ENCODE results near the gene CRYBA1.
"Not testable (repeated sequence)": the region's sequence is repeated elsewhere in the genome, so short reads cannot be mapped to it uniquely, and the experiment has no call there.

Gene CRYBA1, protein sequence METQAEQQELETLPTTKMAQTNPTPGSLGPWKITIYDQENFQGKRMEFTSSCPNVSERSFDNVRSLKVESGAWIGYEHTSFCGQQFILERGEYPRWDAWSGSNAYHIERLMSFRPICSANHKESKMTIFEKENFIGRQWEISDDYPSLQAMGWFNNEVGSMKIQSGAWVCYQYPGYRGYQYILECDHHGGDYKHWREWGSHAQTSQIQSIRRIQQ

DNA sequence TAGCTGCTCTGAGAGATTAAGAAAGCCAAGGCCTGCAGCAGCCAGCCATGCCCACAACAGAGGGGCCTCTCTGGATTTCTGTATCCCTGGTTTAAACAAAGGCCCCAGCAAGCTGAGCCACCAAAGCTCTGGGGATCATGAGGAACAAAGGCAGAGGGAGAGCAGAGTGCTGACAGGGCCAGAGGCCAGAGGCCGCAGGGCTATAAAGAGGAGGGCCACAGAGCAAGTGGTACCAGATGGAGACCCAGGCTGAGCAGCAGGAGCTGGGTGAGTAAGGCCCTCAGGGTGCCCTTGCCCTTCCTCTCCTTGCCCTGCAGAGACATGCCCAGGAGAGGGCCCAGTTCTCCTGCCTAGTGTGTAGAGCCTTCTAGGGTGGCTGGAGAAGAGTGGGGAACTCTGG, at the start of gene CRYBA1:
Gene CRYBA1 (plus strand): TSS at position 232 of the 400 bp plus-strand sequence. CDS start 5 bp downstream, at position 237.
- DNase-seq, result no peak

DNA sequence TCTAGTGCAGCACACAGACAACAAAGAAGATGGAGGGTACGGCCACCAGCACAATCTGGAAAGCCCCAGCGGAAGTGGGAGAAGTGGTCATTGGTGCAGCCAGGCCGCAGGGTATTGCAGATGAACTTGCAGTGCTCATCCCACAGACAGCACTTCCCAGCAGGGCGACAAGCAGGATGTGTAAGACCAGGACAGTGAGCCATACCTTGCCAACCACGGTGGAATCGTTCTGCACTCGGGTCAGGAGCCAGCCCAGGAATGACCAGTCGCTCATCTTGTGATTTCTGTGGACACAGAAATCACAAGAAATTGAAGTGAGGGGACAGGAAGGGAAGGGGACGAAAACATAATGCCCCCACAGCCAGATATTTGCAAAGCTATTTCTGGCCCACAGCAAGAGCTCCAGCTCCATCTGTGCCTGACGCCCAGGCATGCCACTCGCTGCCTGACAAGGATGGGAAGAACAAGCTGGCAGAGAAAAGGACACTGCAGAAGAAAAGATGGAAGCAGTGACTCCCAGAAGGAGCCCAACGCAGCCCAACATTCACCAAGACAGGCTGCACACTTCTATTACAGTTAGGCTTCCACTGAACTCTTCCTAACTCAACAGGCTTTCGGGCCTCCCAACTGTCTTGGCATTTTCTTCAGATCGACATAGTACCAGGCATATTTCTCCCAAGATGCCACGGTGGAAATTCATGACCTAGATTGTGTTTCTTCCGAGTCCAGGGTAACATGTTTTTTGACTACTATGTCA, 49.0 kb upstream of the CRYBA1 start:
- DNase-seq, result no peak

DNA sequence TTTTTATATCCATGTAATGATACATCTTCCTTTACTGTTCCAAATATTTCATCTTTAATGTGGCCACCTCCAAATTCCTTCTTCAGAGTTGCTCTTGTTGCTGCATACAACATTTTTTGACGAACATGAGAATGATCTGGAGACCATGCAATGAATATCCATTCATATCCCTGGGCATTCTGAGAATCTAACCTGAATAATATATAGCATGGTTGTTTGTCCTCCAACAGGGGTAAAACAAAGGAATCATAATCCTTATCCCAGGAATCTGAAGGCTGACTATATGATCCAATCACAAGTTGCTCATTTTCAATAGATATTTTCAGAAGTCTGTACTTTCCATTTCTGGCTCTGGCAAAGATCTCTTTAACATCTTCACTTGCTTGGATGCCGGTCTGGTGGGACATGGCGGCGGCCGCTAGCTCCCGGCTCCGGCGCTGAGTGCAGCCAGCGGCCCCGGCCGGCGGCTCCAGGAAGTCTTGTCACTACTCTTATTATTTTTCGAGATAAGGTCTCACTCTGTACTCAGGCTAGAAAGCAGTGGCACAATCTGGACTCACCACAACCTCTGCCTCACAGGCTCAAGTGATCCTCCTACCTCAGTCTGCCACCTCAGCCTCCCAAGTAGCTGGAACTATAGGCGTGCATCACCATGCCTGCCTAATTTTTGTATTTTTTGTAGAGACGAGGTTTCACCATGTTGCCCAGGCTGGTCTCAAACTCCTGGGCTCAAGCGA, 42.4 kb upstream of the CRYBA1 start:
- not testable (repeated sequence) for DNase-seq

DNA sequence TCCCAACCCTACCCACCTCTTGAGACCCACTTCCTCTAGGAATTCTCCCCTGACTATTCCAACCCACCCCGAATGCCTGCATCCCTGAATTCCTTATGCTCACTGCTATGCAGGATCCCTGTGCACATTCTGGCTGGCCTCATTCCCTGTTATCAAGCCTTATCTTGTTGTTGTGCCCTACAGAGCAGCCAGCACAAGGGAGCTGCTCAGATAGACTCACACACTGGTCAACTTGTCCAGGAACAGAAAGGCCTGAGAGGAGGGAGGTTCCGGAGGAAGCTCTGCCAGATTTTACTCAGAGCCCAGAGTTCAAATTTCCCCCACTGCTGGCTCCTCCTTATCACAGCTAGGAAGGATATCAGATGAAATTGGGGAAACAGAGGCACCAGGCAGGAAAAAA, 41.6 kb upstream of the CRYBA1 start:
- no peak for DNase-seq

DNA sequence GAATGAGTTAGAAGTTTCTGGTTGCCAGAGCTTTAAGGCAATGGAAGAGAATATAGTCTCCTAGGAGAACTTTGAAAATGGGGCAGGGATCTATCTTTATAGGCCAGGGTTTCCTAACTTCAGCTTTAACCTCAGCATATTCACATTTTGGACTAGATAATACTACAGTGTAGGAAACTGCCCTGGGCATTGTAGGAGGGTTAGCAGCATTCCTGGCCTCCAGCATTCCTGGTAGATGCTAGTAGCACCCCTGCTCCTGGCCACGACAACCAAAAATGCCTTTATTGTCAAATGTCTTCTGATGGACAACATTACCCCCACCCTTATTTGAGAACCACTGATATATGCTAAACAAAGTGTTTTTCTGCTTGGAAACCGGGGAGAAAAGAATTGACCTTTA, 38.7 kb upstream of the CRYBA1 start:
- DNase-seq, result no peak

DNA sequence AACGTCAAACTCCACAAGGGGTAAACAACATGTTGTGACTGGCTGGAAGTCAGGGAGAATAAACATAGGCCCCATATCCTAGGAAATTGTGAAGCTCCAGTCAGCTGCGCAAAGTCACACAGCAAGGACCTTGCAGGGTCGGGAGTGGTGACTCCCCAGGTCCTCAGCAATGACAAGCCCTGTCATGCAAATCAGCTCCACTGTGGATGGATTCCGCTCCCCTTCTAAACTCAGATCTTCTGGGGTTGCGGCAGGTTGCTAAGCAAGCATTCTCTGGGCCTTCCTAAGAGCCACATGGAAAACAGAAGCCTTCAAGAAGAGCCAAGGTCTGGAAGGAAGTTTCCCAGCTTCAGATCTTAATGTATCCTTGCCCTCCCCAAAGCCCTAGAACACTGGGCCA, 37.6 kb upstream of the CRYBA1 start:
- DNase-seq, result no peak

DNA sequence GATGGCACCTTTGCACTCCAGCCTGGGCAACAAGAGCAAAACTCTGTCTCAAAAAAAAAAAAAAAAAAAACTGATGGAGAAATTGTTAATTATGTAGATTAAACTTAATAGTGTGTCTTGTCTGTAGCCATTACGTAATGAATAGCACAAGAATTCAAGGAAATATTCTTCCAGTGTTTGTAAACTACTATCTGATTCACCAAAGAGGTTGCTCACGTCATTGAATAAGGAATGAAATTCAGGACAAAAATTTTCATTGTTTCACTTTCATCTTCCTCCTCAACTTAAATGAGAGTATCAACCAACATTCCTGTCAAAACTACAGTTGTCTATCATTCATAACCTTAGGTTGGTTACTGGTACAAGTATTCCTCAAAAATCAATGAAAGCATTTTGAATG, 35.8 kb upstream of the CRYBA1 start:
- DNase-seq, result peak; percentile 3

DNA sequence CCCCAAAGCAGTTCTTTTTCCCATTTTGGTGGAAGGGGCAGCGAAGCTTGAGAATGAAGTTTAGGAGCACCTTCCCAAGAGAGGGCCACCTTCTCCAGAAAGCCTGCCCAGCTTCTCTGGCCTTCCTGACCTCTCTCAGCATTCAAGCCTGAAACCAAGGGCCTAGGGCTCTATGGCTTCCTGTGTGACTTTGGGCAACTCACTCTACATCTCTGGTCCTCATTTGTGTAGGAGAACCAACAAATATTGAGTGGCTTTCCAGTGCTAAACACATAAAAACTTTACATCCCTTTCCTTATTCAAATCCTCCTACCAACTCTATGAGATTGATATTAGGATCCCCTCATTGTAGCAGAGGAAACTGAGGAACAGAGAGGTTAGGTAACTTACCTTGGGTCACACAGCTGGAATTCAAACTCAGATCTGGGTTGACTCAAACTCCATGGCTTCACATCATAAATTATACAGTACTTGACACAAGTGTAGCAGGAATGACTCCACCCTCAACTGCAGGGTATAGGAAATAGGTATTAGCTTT, 34.5 kb upstream of the CRYBA1 start:
- DNase-seq, result no peak

DNA sequence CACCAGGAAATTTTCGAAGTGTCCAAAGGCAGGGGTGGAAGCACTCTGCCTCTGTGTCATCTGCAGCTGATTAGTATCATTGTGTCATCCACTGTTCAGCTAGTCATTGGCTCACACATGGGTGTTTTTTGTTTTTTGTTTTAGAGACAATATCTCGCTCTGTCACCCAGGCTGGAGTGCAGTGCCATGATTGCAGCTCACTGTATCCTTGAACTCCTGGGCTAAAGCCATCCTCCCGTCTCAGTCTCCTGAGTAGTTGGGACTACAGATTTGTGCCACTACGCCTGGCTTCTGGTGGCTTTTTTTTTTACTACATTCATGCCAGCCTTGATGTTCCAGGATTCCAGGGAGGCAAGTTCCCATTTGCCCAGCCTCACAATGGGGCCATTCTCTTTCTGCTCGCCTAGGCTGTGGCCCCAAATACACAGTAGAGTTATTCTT, 34.0 kb upstream of the CRYBA1 start:
- no peak for DNase-seq

DNA sequence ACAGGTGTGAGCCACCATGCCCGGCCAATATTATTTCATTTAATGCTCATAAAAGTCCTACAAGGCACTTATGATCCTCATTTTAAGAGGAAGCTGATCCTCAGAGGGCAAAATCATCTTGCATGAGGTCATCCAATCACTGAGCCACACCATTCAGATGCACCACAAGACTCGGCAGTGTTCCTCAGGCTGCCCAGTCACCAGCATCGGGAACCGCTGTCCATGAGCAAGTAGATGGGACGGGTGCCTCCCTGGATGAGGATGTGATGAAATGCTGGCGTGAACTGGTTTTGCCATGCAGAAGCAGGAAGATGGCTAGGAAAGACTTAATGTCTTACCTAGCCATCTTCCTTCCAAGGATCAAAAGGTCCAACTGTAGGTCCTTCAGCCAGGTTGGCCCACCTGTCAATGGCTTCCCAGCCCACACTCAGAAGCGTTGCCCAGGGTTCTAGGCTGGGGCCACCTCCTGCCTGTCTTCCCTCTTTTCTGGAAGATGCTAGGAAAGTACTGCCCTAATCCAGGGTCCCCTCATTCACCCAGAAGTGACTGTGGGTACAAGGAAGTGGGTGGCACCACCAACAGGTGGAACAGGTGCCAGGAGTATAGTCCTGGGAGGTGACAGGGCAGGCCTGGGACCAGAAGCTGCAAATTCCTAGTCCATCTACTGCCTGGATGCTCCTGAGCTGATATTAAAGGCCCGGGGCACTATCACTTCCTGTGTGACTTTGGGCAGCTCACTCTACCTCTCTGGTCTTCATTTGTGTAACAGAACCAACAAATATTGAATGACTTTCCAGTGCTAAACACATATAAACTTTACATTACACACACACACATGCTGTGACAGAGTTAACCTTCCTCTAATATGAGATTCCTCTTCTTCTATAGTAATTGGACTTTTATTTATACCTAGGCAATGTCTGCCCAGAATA, 32.2 kb upstream of the CRYBA1 start:
- DNase-seq, result no peak

DNA sequence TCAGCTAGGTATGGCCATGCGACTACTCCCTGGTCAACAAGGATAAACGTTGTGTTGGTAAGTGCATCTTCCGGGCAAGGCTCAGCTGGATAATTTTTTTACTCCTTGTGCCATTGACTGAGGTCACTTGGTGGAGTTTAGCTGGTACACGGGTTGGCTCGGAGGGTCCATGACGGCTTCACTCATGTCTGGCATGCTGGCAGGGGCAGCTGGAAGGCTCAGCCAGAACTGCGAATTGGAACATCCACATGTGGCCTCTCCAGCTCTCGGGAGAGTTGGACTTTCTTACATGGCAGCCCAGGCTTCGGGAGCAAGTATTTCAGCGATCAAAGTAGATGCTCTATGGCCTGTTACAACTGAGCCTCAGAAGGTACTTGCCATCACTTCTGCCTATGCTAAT, 31.5 kb upstream of the CRYBA1 start:
- DNase-seq, result no peak

DNA sequence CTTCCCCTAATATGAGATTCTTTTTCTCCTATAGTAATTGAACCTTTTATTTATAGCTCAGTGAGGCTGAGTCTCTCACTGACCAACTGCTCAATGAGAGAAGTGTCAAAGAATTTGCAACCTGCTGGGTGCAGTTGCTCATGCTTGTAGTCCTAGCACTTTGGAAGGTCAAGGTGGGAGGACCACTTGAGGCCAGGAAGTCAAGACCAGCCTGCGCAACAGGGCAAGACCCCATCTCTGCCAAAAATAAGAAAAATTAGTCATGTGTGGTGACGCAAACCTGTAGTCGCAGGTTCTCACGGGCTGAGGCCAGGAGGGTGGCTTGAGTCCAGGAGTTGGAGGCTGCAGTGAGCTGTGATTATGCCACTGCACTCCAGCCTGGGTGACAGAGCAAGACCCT, 30.9 kb upstream of the CRYBA1 start:
- peak; percentile 47 for DNase-seq

DNA sequence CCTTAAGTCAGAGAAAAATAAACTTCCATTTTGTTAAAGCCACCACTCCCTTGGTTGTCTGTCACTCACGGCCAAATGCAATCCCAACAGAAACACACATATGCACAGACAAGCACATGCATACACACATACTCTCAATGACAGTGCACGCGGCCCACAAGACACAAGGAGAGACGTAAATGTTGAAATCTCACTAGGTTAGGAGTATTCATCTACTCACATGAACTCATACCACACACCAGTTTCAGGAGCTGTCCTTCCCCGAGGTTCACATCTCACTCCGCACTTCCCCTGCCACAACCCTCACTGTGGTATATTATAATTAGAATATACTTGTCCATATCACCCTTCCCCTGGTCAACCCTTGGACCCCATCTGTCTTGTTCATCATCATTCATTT, 30.5 kb upstream of the CRYBA1 start:
- no peak for DNase-seq

DNA sequence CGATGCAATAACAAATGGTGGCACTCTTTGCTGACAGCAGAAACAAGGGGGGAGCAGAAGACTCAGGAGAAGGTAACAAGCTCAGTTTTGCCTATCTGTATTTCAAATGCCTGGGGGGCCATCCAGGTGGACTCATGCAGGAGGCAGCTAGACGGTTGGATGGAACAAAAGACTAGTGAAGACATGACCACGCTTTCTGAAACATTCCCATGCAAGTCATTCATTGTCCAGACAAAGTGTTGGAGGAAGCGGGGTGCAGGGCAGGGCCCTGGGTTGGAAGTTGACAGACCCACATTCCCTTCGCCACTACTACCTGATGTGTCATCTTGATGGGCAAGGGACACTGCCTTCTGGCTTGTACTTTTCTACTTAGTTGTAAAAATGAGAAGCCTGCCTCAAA, 29.8 kb upstream of the CRYBA1 start:
- no peak for DNase-seq

DNA sequence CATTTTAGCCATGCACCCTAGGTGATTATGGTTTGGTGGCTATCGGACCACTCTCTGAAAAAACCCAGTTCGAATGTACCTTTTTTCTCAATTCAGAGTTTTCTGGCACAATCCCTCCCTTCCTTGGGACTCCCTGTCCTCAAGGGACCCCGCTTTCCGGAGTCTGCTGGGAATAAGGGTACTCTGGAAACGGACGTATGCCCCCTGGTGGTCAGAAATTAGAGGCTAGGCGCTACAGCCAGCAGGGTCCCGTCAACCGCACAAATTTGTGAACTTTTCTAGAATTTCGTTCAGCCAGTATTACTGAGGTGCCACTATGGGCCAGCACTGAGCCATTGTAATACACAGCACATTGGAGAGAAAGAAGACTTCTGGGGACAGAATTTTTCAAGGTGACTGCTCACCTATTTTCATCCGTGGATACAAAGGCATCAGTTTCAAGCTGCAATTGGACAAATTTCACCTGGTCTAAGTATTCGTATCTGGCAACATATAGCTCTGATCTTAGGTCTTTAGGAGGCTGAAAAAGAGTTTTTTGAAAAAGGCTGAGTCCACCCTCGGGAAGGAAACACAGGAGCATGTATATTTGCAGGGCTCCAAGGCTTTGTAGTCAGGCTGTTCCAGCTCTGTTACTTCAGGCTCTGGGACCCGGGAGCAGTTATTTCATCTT, 27.1 kb upstream of the CRYBA1 start:
- peak; percentile 51 for DNase-seq

DNA sequence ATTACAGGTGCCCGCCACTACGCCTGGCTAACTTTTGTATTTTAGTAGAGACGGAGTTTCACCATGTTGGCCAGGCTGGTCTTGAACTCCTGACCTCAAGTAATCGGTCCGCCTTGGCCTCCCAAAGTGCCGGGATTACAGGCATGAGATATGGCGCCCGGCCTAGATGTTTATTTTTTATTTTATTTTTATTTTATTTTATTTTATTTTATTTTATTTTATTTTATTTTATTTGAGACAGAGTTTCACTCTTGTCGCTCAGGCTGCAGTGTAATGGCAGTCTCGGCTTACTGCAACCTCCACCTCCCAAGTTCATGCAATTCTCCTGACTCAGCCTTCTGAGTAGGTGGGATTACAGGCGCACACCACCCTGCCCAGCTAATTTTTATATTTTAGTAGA, 25.3 kb upstream of the CRYBA1 start:
- DNase-seq, result not testable (repeated sequence)

DNA sequence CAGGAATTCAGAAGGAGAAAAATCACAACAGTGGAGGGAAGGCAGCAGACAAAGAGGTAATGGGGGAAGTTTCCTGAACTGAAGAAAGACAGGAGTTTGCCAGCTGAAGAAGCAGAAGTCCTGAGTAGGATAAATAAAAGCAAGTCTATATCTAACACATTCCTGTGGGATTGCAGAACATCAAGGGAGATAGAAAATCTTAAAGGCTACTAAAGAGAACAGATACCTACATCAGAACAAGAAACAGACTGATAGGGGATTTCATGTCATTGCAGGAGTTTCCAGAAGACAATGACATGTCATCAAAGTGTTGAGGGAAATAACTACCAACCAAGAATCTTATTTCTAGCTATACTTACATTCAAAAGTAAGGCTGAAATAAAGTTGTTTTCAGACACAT, 21.3 kb upstream of the CRYBA1 start:
- DNase-seq, result no peak

DNA sequence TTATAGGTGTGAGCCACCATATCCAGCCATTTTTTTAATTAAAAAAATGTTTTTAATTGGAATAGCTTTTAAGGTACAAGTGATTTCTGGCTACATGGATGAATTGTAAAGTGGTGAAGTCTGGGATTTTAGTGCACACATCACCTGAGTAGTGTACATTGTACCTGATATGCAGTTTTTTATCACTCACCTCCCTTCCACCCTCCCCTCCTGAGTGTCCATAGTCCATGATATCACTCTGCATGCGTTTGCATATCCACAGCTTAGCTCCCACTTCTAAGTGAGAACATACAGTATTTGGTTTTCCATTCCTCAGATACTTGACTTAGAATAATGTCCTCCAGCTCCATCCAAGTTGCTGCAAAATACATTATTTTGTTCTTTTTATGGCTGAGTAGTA, 13.4 kb upstream of the CRYBA1 start:
- DNase-seq, result no peak

DNA sequence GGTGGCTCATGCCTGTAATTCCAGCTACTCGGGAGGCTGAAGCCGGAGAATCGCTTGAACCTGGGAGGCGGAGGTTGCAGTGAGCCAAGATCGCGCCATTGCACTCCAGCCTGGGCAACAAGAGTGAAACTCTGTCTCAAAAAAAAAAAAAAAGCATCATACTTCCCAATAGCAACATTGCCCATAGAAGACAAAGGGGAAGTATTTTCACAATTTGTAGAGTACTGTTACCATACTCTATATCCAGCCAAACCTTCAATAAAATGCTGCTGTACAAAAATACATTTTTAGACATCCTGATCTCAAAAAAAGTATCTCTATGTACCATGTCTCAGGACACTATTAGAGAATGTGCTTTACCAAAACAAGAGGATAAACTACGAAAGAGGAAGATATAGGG, 11.7 kb upstream of the CRYBA1 start:
- not testable (repeated sequence) for DNase-seq

DNA sequence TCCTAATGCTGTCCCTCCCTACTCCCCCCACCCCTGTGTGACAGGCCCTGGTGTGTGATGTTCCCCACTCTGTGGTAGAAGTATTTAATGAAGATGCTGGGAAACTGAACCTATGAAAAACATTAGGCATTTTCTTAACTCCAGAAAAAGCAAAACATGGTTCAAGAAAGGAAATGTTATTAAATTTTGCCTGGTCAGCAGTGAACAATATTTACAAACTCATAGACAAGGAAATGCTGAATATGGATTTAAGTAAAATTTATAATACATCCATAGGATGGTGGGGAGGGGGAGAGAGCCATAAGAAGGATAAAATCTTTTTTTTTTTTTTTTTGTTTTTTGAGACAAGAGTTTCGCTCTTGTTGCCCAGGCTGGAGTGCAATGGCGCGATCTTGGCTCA, 10.8 kb upstream of the CRYBA1 start:
- DNase-seq, result no peak

DNA sequence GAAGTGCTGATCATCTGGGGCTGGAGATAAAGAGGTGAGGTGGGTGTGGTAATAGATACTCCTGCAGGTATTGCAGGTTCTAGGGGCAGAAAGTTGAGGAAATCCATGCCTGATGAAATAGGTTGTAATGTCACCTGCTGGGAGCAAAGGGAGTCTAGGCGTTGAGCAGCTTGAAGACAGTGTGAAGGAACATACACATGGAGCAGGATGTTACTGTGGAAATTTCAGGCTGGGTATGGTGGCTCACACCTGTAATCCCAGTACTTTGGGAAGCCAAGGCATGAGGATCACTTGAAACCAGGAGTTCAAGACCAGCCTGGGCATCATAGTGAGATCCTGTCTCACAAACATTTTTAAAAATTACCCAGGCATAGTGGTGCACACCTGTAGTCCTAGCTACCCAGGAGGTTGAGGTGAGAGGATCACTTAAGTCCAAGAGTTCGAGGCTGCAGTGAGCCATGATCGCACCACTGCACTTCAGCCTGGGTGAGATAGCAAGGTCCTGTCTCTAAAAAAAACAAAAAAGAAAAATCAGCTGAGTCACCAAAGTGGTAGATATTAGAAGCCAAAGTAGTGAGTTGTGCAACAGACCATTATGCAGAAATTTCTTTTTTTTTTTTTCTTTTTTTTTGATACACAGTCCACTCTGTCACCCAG, 9.1 kb upstream of the CRYBA1 start:
- DNase-seq, result peak; percentile 71
